Colonic mucosa (tissue), 4 donors: ENCODE measurements around the gene RMDN2. TPM values are rescaled to one million over a fixed set of nuclear protein-coding genes. Genes with fewer than 3 reads are reported as not detected.
"Not testable (repeated sequence)": the region's sequence is repeated elsewhere in the genome, so short reads cannot be mapped to it uniquely, and the experiment has no call there.

Experiments used
- DNase-seq: peaks from one replicate; pipeline ENCODE4 v3.0.0-alpha.2; 2020
- H3K27ac ChIP-seq: fragments of 200-600 bp; one replicate; pipeline ENCODE4 v1.8.0; 2021
- H3K27me3 ChIP-seq: fragments of 200-600 bp; one replicate; pipeline ENCODE4 v1.8.0; 2021
- H3K36me3 ChIP-seq: fragments of 200-600 bp; one replicate; pipeline ENCODE4 v1.8.0; 2021
- H3K4me1 ChIP-seq: fragments of 200-600 bp; one replicate; pipeline ENCODE4 v1.8.0; 2021; ENCODE audit warnings: mild to moderate bottlenecking
- H3K4me3 ChIP-seq: fragments of 200-600 bp; one replicate; pipeline ENCODE4 v1.8.0; 2021
- H3K9ac ChIP-seq, 2 donors: one replicate each; pipeline ENCODE4 v1.7.0; 2013; ENCODE audit warnings: control low read depth in 2 of 2, low read depth in 2 of 2, low read length in 2 of 2
- H3K9me3 ChIP-seq: fragments of 200-600 bp; one replicate; pipeline ENCODE4 v1.8.0; 2021
- intact Hi-C: fragments of 100-400 bp; cut with DNase I; formaldehyde crosslinking; loops from one replicate; pipeline ENCODE4 v1.14.1; 2022
- total RNA-seq, 2 donors: library from RNA; stranded (reverse); fragmentation: NEBNext Ultra II Directional in 1 of 2; extraction: Animal tissue kit (Norgen Biotek cat#: 25700) in 1 of 2; gene quantifications; one replicate each; pipeline ENCODE4 v1.2.1, GENCODE V29; 2021
- TF ChIP-seq, protein P1 (sequence below): fragments of 200-600 bp; IDR thresholded peaks from one replicate; pipeline ENCODE4 v1.8.0; 2022; ENCODE audit warnings: antibody characterized with exemption, mild to moderate bottlenecking
- donor health status: healthy.
- donor health status: DM: no; HTN: no; CAD: no.
- donor health status: DM: no; HTN: no; CAD: no.

Gene RMDN2
- total RNA-seq, 2 donors from 2014 or later = 19.8 to 26.5 TPM

- Histone ChIP-seq H3K36me3 (no peaks in the 10 kb centered on the region), H3K9me3 (no peaks in the 10 kb centered on the region), H3K4me3 (no peak overlapping the region), H3K27me3 (no peaks in the 10 kb centered on the region), H3K27ac (no peak overlapping the region), H3K9ac (no peak overlapping the region), H3K4me1 (no peaks in the 10 kb centered on the region)
- no peak for DNase-seq
- TF ChIP-seq, protein P1, sequence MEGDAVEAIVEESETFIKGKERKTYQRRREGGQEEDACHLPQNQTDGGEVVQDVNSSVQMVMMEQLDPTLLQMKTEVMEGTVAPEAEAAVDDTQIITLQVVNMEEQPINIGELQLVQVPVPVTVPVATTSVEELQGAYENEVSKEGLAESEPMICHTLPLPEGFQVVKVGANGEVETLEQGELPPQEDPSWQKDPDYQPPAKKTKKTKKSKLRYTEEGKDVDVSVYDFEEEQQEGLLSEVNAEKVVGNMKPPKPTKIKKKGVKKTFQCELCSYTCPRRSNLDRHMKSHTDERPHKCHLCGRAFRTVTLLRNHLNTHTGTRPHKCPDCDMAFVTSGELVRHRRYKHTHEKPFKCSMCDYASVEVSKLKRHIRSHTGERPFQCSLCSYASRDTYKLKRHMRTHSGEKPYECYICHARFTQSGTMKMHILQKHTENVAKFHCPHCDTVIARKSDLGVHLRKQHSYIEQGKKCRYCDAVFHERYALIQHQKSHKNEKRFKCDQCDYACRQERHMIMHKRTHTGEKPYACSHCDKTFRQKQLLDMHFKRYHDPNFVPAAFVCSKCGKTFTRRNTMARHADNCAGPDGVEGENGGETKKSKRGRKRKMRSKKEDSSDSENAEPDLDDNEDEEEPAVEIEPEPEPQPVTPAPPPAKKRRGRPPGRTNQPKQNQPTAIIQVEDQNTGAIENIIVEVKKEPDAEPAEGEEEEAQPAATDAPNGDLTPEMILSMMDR = no peak
- intact Hi-C loops = no loop called here
Measured at GRCh38 chr2:37947306-37947705, 22.2 kb downstream of the RMDN2 start.

DNA sequence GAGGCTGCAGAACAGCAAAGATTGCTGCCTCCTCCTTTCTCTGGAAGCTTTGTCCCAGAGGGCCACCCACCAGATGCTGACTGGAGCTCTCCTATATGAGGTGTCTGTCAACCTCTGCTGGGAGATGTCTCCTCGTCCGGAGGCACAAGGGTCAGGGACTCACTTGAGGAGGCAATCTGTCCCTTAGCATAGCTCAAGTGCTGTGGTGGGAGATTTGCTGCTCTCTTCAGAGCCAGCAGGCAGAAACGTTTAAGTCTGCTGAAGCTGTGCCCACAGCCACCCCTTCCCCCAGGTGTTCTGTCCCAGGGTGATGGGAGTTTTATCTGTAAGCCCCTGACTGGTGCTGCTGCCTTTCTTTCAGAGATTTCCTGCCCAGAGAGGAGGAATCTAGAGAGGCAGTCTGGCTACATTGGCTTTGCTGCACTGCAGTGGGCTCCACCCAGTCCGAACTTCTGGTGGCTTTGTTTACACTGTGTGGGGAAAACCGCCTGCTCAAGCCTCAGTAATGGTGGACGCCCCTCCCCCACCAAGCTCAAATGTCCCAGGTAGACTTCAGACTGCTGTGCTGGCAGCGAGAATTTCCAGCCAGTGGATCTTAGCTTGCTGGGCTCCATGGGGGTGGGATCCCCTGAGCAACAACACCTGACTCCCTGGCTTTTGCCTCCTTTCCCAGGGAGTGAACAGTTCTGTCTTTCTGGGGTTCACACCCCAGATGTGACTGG lies 37.1 kb downstream of the RMDN2 start:
- H3K9ac ChIP-seq, H3K36me3 ChIP-seq: not testable (repeated sequence)

DNA sequence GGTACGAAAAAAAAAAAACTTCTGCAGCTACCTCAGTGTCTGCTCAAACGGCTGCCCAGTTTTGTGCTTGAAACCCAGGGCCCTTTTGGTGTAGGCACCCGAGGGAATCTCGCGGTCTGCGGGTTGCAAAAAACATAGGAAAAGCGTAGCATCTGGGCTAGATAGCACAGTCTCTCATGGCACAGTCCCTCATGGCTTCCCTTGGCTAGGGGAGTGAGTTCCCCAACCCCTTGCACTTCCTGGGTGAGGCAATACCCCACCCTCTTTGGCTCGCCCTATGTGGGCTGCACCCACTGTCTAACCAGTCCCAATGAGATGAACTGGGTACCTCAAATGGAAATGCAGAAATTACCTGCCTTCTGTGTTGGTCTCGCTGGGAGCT lies 37.6 kb downstream of the RMDN2 start:
- H3K9ac ChIP-seq, H3K4me3 ChIP-seq, H3K9me3 ChIP-seq, H3K4me1 ChIP-seq, H3K36me3 ChIP-seq, H3K27ac ChIP-seq, H3K27me3 ChIP-seq, intact Hi-C loops, DNase-seq: not testable (repeated sequence)

More for the DNA sequence above, 37.1 kb downstream of the RMDN2 start:
- H3K9me3 ChIP-seq, H3K27me3 ChIP-seq, H3K27ac ChIP-seq, intact Hi-C loops, H3K4me1 ChIP-seq, H3K4me3 ChIP-seq: not testable (repeated sequence)
- peak; percentile 70 for DNase-seq

GRCh38 chr2:37963901-37964300 lies 38.8 kb downstream of the RMDN2 start:
- H3K9ac ChIP-seq, H3K4me1 ChIP-seq, H3K27me3 ChIP-seq, H3K36me3 ChIP-seq, H3K9me3 ChIP-seq, H3K27ac ChIP-seq, intact Hi-C loops, H3K4me3 ChIP-seq, DNase-seq: not testable (repeated sequence)

DNA sequence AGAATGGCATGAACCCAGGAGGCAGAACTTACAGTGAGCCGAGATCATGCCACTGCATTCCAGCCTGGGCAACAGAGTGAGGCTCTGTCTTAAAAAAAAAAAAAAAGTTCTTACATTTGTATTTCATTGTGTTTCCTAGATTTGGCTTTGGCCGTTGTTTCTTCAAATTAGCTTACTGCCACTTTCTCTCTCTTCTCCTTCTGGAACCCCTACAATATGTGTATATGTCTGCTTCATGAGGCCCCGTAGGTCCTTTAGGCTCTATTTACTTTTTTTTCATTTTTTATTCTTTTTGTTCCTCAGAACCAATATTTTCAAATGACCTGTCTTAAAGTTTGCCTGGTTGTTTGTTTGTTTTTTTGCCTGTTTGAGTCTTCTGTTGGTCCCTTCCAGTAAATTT lies 41.2 kb downstream of the RMDN2 start:
- no peaks in the 10 kb centered on the region for H3K36me3 ChIP-seq
- no peaks in the 10 kb centered on the region for H3K27me3 ChIP-seq
- H3K9ac ChIP-seq = no peak overlapping the region
- H3K4me3 ChIP-seq = no peak overlapping the region
- intact Hi-C loops = no loop called here
- TF ChIP-seq, protein P1 = no peak
- no peak for DNase-seq
- H3K4me1 ChIP-seq = no peaks in the 10 kb centered on the region
- no peak overlapping the region for H3K27ac ChIP-seq
- H3K9me3 ChIP-seq = no peaks in the 10 kb centered on the region

DNA sequence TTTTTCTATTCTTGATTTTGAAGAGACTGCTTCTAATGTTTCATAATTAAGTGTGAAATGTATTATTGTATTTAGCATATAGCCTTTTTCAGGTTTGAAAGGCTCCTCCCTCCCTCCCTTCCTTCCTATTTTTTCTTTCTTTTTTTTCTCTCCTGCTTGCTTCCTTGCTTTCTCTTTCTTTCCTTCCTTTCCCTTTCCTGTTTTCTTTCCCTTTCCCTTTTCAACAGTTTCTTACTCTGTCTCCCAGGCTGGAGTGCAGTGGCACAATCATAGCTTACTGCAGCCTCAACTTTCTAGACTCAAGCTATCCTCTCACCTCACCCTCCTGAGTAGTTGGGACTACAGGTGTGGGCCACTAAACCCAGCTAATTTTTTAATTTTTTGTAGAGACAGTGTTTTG lies 44.6 kb downstream of the RMDN2 start:
- DNase-seq = no peak
- no peaks in the 10 kb centered on the region for H3K9me3 ChIP-seq
- no peaks in the 10 kb centered on the region for H3K4me1 ChIP-seq
- intact Hi-C loops = no loop called here
- no peaks in the 10 kb centered on the region for H3K36me3 ChIP-seq
- no peak overlapping the region for H3K4me3 ChIP-seq
- no peak overlapping the region for H3K27ac ChIP-seq
- no peak overlapping the region for H3K9ac ChIP-seq
- H3K27me3 ChIP-seq = no peaks in the 10 kb centered on the region
- TF ChIP-seq, protein P1 = no peak

GRCh38 chr2:37971971-37972370 lies 46.9 kb downstream of the RMDN2 start:
- H3K27ac ChIP-seq = no peak overlapping the region
- TF ChIP-seq, protein P1 = no peak
- DNase-seq = no peak
- H3K27me3 ChIP-seq = no peaks in the 10 kb centered on the region
- intact Hi-C loops = no loop called here
- no peaks in the 10 kb centered on the region for H3K36me3 ChIP-seq
- no peaks in the 10 kb centered on the region for H3K4me1 ChIP-seq
- H3K9me3 ChIP-seq = no peaks in the 10 kb centered on the region
- H3K9ac ChIP-seq = no peak overlapping the region
- H3K4me3 ChIP-seq = no peak overlapping the region
